ENCODE results near the gene ZNF672.

GRCh38 chr1:248810727-248811513, 27.1 kb upstream of the ZNF672 start:
- TF ChIP-seq, protein P1, sequence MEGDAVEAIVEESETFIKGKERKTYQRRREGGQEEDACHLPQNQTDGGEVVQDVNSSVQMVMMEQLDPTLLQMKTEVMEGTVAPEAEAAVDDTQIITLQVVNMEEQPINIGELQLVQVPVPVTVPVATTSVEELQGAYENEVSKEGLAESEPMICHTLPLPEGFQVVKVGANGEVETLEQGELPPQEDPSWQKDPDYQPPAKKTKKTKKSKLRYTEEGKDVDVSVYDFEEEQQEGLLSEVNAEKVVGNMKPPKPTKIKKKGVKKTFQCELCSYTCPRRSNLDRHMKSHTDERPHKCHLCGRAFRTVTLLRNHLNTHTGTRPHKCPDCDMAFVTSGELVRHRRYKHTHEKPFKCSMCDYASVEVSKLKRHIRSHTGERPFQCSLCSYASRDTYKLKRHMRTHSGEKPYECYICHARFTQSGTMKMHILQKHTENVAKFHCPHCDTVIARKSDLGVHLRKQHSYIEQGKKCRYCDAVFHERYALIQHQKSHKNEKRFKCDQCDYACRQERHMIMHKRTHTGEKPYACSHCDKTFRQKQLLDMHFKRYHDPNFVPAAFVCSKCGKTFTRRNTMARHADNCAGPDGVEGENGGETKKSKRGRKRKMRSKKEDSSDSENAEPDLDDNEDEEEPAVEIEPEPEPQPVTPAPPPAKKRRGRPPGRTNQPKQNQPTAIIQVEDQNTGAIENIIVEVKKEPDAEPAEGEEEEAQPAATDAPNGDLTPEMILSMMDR (optimal IDR thresholded peaks at IDR 0.05 in 1 of 3, IDR thresholded peaks at IDR 0.05 in 1 of 3, conservative IDR thresholded peaks at IDR 0.05 in 1 of 3; ENCODE audit: extremely low read depth in 1 of 3, insufficient read depth in 2 of 3, low read length in 3 of 3): no peak
- no peak for TF ChIP-seq EZH2 (IDR thresholded peaks at IDR 0.05; ENCODE audit: low read length)
